HL-60 (cell line): ENCODE results near the gene KIF26A.

ENCODE experiments used
- DNase-seq, 2 experiments: peaks; one replicate each; pipeline ENCODE4 v3.0.0-alpha.2; 2010 to 2020; ENCODE audit warnings: low read depth in 1 of 2, low spot score in 1 of 2
- H3K27ac ChIP-seq: fragments of 250-450 bp; sonication (Bioruptor Pico); replicated peaks from 2 replicates; pipeline ENCODE4 v1.5.1; 2020; ENCODE audit warnings: mild to moderate bottlenecking, moderate library complexity
- H3K27me3 ChIP-seq: fragments of 250-450 bp; sonication (Bioruptor Pico); 2 replicates; pipeline ENCODE4 v1.5.1; 2021; ENCODE audit warnings: mild to moderate bottlenecking, moderate library complexity; ENCODE audit not compliant: insufficient read depth, poor library complexity, severe bottlenecking
- H3K4me3 ChIP-seq: replicated peaks from 2 replicates; pipeline ENCODE4 v1.5.1; 2011; ENCODE audit warnings: mild to moderate bottlenecking, control low read depth, low read length; ENCODE audit not compliant: insufficient read depth
- CTCF ChIP-seq: IDR thresholded peaks from one replicate; pipeline ENCODE4 v1.5.1; 2011; ENCODE audit warnings: low read length, control low read depth, inconsistent platforms; ENCODE audit not compliant: insufficient read depth
- GABPA ChIP-seq: IDR thresholded peaks from 2 replicates; pipeline ENCODE4 v1.6.1; 2012; ENCODE audit warnings: low read depth
- POLR2AphosphoS5 ChIP-seq: IDR thresholded peaks from 2 replicates; pipeline ENCODE4 v1.6.1; 2012; ENCODE audit warnings: low read depth
- REST ChIP-seq: IDR thresholded peaks from 2 replicates; pipeline ENCODE4 v1.6.1; 2012; ENCODE audit warnings: low read depth; ENCODE audit not compliant: insufficient replicate concordance
- SPI1 ChIP-seq: IDR thresholded peaks from 2 replicates; pipeline ENCODE4 v1.6.1; 2012; ENCODE audit warnings: low read depth, mild to moderate bottlenecking, borderline replicate concordance

Gene KIF26A

GRCh38 chr14:104131968-104132732 is 6.2 kb upstream of the KIF26A start:
- TF ChIP-seq POLR2AphosphoS5 (no peak), REST (no peak), CTCF (no peak), GABPA (no peak), SPI1 (no peak)
- DNase-seq, result no peak
- H3K27ac ChIP-seq, result no peak overlapping the region
- H3K27me3 ChIP-seq, result peaks cover 31% of the 10 kb centered on the region
- no peak overlapping the region for H3K4me3 ChIP-seq

- Histone ChIP-seq H3K27me3 (peaks cover 37% of the 10 kb centered on the region), H3K4me3 (no peak overlapping the region), H3K27ac (no peak overlapping the region)
- DNase-seq, result no peak
- peak; percentile 85 for TF ChIP-seq REST
- no peak for TF ChIP-seq SPI1
These were observed 5.4 kb upstream of the KIF26A start for GRCh38 chr14:104132981-104133380.

GRCh38 chr14:104133496-104133895 is 4.9 kb upstream of the KIF26A start:
- peaks cover 39% of the 10 kb centered on the region for H3K27me3 ChIP-seq
- no peak for DNase-seq
- no peak for TF ChIP-seq REST
- no peak for TF ChIP-seq POLR2AphosphoS5
- TF ChIP-seq CTCF, result no peak
- no peak for TF ChIP-seq GABPA
- no peak for TF ChIP-seq SPI1
- H3K4me3 ChIP-seq, result no peak overlapping the region
- no peak overlapping the region for H3K27ac ChIP-seq
